NT2/D1 (cell line): ENCODE measurements around the gene AP5M1.
"Not testable (repeated sequence)": the region's sequence is repeated elsewhere in the genome, so short reads cannot be mapped to it uniquely, and the experiment has no call there.

Experiments used
- DNase-seq: peaks from one replicate; pipeline ENCODE4 v3.0.0-alpha.2; 2011; ENCODE audit warnings: low read depth, low spot score
- H3K27me3 ChIP-seq: 2 replicates; pipeline ENCODE4 v1.6.0; 2011; ENCODE audit warnings: mild to moderate bottlenecking; ENCODE audit not compliant: insufficient read length, insufficient read depth
- H3K36me3 ChIP-seq: 2 replicates; pipeline ENCODE4 v1.6.1; 2011; ENCODE audit warnings: mild to moderate bottlenecking, low read length, mixed read lengths; ENCODE audit not compliant: insufficient read depth, insufficient read length
- H3K4me1 ChIP-seq: 2 replicates; pipeline ENCODE4 v1.5.1; 2011; ENCODE audit not compliant: insufficient read depth, insufficient read length
- H3K4me3 ChIP-seq: 2 replicates; pipeline ENCODE4 v1.5.1; 2011; ENCODE audit warnings: low read depth; ENCODE audit not compliant: insufficient read length
- H3K9ac ChIP-seq: 2 replicates; pipeline ENCODE4 v1.6.0; 2011; ENCODE audit warnings: low read depth; ENCODE audit not compliant: insufficient read length
- H3K9me3 ChIP-seq: 2 replicates; pipeline ENCODE4 v1.5.1; 2011; ENCODE audit warnings: mild to moderate bottlenecking, low read length; ENCODE audit not compliant: insufficient read depth
- SUZ12 ChIP-seq: IDR thresholded peaks from 2 replicates; pipeline ENCODE4 v1.6.1; 2011; ENCODE audit not compliant: insufficient read length, insufficient read depth; ENCODE audit errors: extremely low read depth
- YY1 ChIP-seq: IDR thresholded peaks from 2 replicates; pipeline ENCODE4 v1.6.1; 2011; ENCODE audit not compliant: insufficient read length, insufficient read depth
- ZNF274 ChIP-seq: IDR thresholded peaks from 2 replicates; pipeline ENCODE4 v1.6.1; 2011; ENCODE audit warnings: mild to moderate bottlenecking, low read depth, low read length

Gene AP5M1

GRCh38 chr14:57317248-57317833 lies 48.6 kb downstream of the AP5M1 start:
- H3K36me3 ChIP-seq = no peaks in the 10 kb centered on the region
- TF ChIP-seq YY1 (no peak), ZNF274 (no peak), SUZ12 (no peak)
- peak; percentile 70 for DNase-seq
- no peaks in the 10 kb centered on the region; the same call in 1 of the 2 replicates for H3K9me3 ChIP-seq
- H3K9ac ChIP-seq = no peak overlapping the region
- H3K4me1 ChIP-seq = no peaks in the 10 kb centered on the region
- H3K27me3 ChIP-seq = no peaks in the 10 kb centered on the region
- H3K4me3 ChIP-seq = no peak overlapping the region

GRCh38 chr14:57319636-57320192 lies 50.9 kb downstream of the AP5M1 start:
- H3K9ac ChIP-seq = no peak overlapping the region
- no peaks in the 10 kb centered on the region for H3K36me3 ChIP-seq
- H3K4me1 ChIP-seq = no peaks in the 10 kb centered on the region
- H3K4me3 ChIP-seq = no peak overlapping the region
- TF ChIP-seq ZNF274 (no peak), SUZ12 (no peak), YY1 (no peak)
- DNase-seq = no peak
- no peaks in the 10 kb centered on the region for H3K27me3 ChIP-seq
- H3K9me3 ChIP-seq = no peaks in the 10 kb centered on the region

DNA sequence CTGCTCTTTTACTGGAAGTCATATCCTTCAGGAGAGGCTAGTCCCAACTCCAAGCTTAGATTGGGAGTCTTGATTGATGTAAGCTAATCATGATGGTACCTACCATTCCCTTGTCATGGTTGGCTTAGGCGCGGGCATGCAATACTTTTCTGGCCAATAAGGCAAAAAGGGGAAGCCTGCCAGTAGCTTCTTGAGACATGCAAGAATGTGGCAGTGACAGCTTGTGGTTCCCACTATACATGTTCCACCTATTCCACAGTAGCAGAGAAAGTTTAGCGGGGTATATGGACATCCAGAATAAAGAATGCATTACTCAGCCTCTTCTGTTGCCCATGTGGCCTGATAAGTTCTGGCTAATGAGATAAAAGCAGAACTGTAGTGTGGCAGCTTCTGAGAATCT lies 55.0 kb downstream of the AP5M1 start:
- Histone ChIP-seq H3K9me3 (no peaks in the 10 kb centered on the region), H3K4me1 (no peaks in the 10 kb centered on the region), H3K9ac (no peak overlapping the region), H3K36me3 (no peaks in the 10 kb centered on the region), H3K27me3 (no peaks in the 10 kb centered on the region), H3K4me3 (no peak overlapping the region)
- DNase-seq = no peak
- TF ChIP-seq YY1 (no peak), SUZ12 (no peak), ZNF274 (no peak)

DNA sequence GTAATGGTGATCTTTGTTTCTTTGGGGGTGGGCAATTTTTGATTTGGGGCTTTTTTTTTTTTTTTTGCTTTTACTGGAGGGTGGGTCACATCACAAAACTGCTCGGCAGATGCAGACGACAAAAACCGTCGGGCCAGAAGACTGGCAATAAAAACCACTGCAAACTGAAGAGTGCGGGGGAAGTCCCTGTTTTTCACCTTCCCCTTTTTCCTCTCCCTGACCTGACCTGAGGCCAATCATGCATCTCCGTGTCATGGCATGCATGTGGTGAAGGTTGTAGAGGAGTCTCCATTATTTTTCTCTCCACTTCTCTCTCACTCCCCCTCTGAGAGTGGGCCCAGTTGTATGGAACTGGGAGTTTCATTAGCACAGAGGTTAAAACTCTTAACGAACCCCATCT lies 57.5 kb downstream of the AP5M1 start:
- TF ChIP-seq YY1 (no peak), SUZ12 (no peak), ZNF274 (no peak)
- H3K36me3 ChIP-seq = no peaks in the 10 kb centered on the region
- H3K9me3 ChIP-seq = no peaks in the 10 kb centered on the region
- no peak overlapping the region for H3K9ac ChIP-seq
- DNase-seq = no peak
- H3K4me3 ChIP-seq = no peak overlapping the region
- H3K27me3 ChIP-seq = no peaks in the 10 kb centered on the region
- no peaks in the 10 kb centered on the region for H3K4me1 ChIP-seq

DNA sequence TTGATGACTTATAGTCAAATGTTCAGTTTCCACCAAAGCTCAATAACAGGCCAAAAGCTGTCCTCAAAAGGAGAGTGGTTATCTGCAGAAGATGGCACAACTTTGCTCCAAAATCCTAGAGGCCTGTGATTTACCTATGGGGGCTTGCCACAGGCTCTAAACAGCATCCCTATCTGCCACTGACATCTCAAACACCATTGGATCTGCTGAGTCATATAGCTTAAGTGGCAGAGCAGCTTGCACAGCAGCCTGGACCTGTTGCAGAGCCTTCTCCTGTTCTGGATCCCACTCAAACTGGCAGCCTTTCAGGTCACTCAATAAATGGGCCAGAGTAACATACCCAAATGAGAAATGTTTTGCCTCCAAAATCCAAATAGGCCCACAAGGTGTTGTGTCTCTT lies 61.1 kb downstream of the AP5M1 start:
- no peaks in the 10 kb centered on the region for H3K4me1 ChIP-seq
- no peaks in the 10 kb centered on the region for H3K36me3 ChIP-seq

GRCh38 chr14:57332475-57332874 lies 63.7 kb downstream of the AP5M1 start:
- H3K9me3 ChIP-seq, H3K27me3 ChIP-seq, H3K4me1 ChIP-seq, DNase-seq, H3K4me3 ChIP-seq, H3K36me3 ChIP-seq, H3K9ac ChIP-seq: not testable (repeated sequence)

More for the DNA sequence above, 61.1 kb downstream of the AP5M1 start:
- DNase-seq = no peak
- H3K9me3 ChIP-seq = no peaks in the 10 kb centered on the region; the same call in 1 of the 2 replicates
- no peak overlapping the region for H3K9ac ChIP-seq
- no peak overlapping the region for H3K4me3 ChIP-seq
- no peaks in the 10 kb centered on the region for H3K27me3 ChIP-seq
- no peak for TF ChIP-seq ZNF274
- TF ChIP-seq YY1 = no peak
- TF ChIP-seq SUZ12 = no peak

- H3K36me3 ChIP-seq, H3K4me3 ChIP-seq, H3K4me1 ChIP-seq, H3K9ac ChIP-seq, H3K9me3 ChIP-seq, DNase-seq, H3K27me3 ChIP-seq: not testable (repeated sequence)
Observed at GRCh38 chr14:57333726-57334125, 65.0 kb downstream of the AP5M1 start.
